ENCODE results near the gene CACNA1D. TPM values are rescaled to one million over a fixed set of nuclear protein-coding genes. Genes with fewer than 3 reads are reported as not detected.
A peak's percentile ranks its signal among the peaks of the same experiment; 100 is the strongest.
"Not testable (repeated sequence)": the region's sequence is repeated elsewhere in the genome, so short reads cannot be mapped to it uniquely, and the experiment has no call there.

The CACNA1D gene
- polyA plus RNA-seq, 4 donors: 2.2 to 133 (median 6.2) TPM

- 87 to 93% (median 90%) methylated on average over 5 of the region's 5 CpGs for WGBS, 3 donors
Measured at GRCh38 chr3:53650928-53651661, 156.7 kb downstream of the CACNA1D start.

GRCh38 chr3:53651927-53652326 lies 157.5 kb downstream of the CACNA1D start:
- FAIRE-seq (no peak), DNase-seq (no peak)
- H3K36me3 ChIP-seq (ENCODE audit: control insufficient read depth in 3 of 3, insufficient read depth in 2 of 3, low read depth in 1 of 3, low read length in 3 of 3): peaks cover 0 to 19% (median 0%) of the 10 kb centered on the region in 3 donors
- H3K27me3 ChIP-seq (ENCODE audit: control insufficient read depth in 3 of 3, insufficient read depth in 3 of 3, low read length in 3 of 3): no peaks in the 10 kb centered on the region
- no peaks in the 10 kb centered on the region for H3K4me1 ChIP-seq (ENCODE audit: control insufficient read depth in 3 of 3, insufficient read depth in 2 of 3, low read depth in 1 of 3, low read length in 2 of 3)
- 97 to 99% (median 97%) methylated on average over 8 of the region's 8 CpGs for WGBS, 3 donors
- peaks cover 0 to 11% of the 10 kb centered on the region in 2 donors for H3K9me3 ChIP-seq (ENCODE audit: control insufficient read depth in 2 of 2, insufficient read depth in 1 of 2, low read depth in 1 of 2, low read length in 1 of 2)
- H3K27ac ChIP-seq (ENCODE audit: low read depth in 1 of 3, low read length in 2 of 3): no peak overlapping the region
- no peak overlapping the region for H3K4me3 ChIP-seq (ENCODE audit: low read depth in 1 of 3, low read length in 3 of 3)

More at GRCh38 chr3:53650928-53651661, 156.7 kb downstream of the CACNA1D start:
- no peak overlapping the region for H3K27ac ChIP-seq (ENCODE audit: low read depth in 1 of 3, low read length in 2 of 3)
- DNase-seq: no peak
- FAIRE-seq: no peak
- peaks cover 0 to 4% (median 0%) of the 10 kb centered on the region in 3 donors for H3K4me1 ChIP-seq (ENCODE audit: control insufficient read depth in 3 of 3, insufficient read depth in 2 of 3, low read depth in 1 of 3, low read length in 2 of 3)
- peaks cover 0 to 19% (median 0%) of the 10 kb centered on the region in 3 donors for H3K36me3 ChIP-seq (ENCODE audit: control insufficient read depth in 3 of 3, insufficient read depth in 2 of 3, low read depth in 1 of 3, low read length in 3 of 3)
- H3K4me3 ChIP-seq (ENCODE audit: low read depth in 1 of 3, low read length in 3 of 3): no peak overlapping the region
- H3K27me3 ChIP-seq (ENCODE audit: control insufficient read depth in 3 of 3, insufficient read depth in 3 of 3, low read length in 3 of 3): no peaks in the 10 kb centered on the region
- H3K9me3 ChIP-seq (ENCODE audit: control insufficient read depth in 2 of 2, insufficient read depth in 1 of 2, low read depth in 1 of 2, low read length in 1 of 2): peaks cover 0 to 11% of the 10 kb centered on the region in 2 donors

DNA sequence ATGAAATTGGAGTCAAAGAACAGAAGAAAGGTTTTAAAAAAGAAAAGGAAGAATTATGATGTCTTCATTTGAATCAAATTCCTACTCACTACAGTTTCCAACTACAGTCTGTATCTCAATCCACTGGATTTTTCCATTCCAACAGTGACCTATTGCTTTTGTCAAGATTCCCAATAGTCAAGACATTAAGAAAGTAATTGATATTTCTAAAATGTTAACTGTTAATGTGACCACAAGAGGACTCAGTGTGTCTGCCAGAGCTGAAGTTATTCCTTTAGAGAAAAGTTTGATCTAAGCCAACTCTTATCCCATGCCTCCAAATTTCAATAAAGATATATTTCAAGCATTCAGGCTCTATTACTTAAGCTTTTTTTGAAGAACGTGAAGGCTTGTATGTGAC lies 163.2 kb downstream of the CACNA1D start:
- WGBS, 3 donors: 78 to 94% (median 78%) methylated on average over 1 of the region's 1 CpG
- Histone ChIP-seq H3K4me1 (ENCODE audit: control insufficient read depth in 3 of 3, insufficient read depth in 2 of 3, low read depth in 1 of 3, low read length in 2 of 3) (peaks cover 0 to 19% (median 0%) of the 10 kb centered on the region in 3 donors), H3K4me3 (ENCODE audit: low read depth in 1 of 3, low read length in 3 of 3) (no peak overlapping the region), H3K27ac (ENCODE audit: low read depth in 1 of 3, low read length in 2 of 3) (no peak overlapping the region), H3K9me3 (ENCODE audit: control insufficient read depth in 2 of 2, insufficient read depth in 1 of 2, low read depth in 1 of 2, low read length in 1 of 2) (peaks cover 0 to 11% of the 10 kb centered on the region in 2 donors), H3K27me3 (ENCODE audit: control insufficient read depth in 3 of 3, insufficient read depth in 3 of 3, low read length in 3 of 3) (no peaks in the 10 kb centered on the region), H3K36me3 (ENCODE audit: control insufficient read depth in 3 of 3, insufficient read depth in 2 of 3, low read depth in 1 of 3, low read length in 3 of 3) (peaks cover 0 to 23% (median 0%) of the 10 kb centered on the region in 3 donors)
- DNase-seq (no peak), FAIRE-seq (no peak)

DNA sequence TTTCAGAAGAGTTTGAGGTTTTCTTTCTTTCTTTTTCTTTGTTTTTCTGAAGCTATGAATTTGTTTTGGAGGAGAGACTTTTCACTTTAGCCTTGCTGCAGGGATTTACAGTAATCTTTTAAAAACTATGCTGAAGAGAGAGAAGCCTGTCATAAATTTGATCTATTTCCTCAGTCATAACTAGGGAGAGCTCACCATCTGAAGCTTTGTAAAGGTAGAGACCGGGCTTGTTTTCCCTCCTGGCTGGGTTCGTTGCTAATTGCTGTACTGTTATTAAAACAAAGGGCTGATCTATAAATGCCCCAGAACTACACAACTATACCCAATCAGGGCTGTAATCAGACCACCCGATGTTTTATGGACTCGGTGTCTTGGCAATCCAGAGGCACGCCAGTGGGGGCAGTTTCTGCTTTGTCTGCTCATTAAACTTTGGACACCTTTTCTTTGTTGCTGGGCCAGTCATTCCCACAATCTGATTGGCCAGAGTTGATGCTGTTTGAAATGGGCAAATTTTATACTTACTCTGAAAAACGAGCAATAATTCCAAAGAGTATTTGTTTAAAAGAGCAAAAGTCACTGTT lies 164.3 kb downstream of the CACNA1D start:
- Histone ChIP-seq H3K36me3 (ENCODE audit: control insufficient read depth in 3 of 3, insufficient read depth in 2 of 3, low read depth in 1 of 3, low read length in 3 of 3) (peaks cover 0 to 23% (median 0%) of the 10 kb centered on the region in 3 donors), H3K27me3 (ENCODE audit: control insufficient read depth in 3 of 3, insufficient read depth in 3 of 3, low read length in 3 of 3) (no peaks in the 10 kb centered on the region), H3K4me3 (ENCODE audit: low read depth in 1 of 3, low read length in 3 of 3) (no peak overlapping the region), H3K4me1 (ENCODE audit: control insufficient read depth in 3 of 3, insufficient read depth in 2 of 3, low read depth in 1 of 3, low read length in 2 of 3) (peaks cover 0 to 19% (median 0%) of the 10 kb centered on the region in 3 donors), H3K27ac (ENCODE audit: low read depth in 1 of 3, low read length in 2 of 3) (peak overlapping the region in 1 of 3 donors; percentile 57), H3K9me3 (ENCODE audit: control insufficient read depth in 2 of 2, insufficient read depth in 1 of 2, low read depth in 1 of 2, low read length in 1 of 2) (peaks cover 0 to 7% of the 10 kb centered on the region in 2 donors)
- DNase-seq (peak; percentile 15 to 43), FAIRE-seq (no peak)
- WGBS, 3 donors: 26 to 49% (median 40%) methylated on average over 6 of the region's 6 CpGs

DNA sequence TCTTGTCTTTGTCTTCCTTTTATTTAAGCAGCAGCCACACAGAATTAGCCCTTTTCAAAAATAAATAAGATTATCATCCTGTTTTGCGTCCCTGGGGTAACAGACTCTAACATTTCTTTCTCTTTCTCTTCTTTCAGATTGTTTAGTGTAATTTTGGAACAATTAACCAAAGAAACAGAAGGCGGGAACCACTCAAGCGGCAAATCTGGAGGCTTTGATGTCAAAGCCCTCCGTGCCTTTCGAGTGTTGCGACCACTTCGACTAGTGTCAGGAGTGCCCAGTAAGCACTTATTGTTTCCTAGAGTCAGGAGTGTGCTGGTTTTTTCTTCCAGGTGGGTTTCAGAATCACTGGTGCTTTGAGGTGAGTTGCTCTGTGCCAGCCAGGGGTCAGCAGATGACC lies 165.6 kb downstream of the CACNA1D start:
- no peak for DNase-seq
- peaks cover 0 to 28% (median 0%) of the 10 kb centered on the region in 3 donors for H3K36me3 ChIP-seq (ENCODE audit: control insufficient read depth in 3 of 3, insufficient read depth in 2 of 3, low read depth in 1 of 3, low read length in 3 of 3)
- H3K27me3 ChIP-seq (ENCODE audit: control insufficient read depth in 3 of 3, insufficient read depth in 3 of 3, low read length in 3 of 3): no peaks in the 10 kb centered on the region
- no peak for FAIRE-seq
- no peak overlapping the region for H3K4me3 ChIP-seq (ENCODE audit: low read depth in 1 of 3, low read length in 3 of 3)
- peaks cover 0 to 7% of the 10 kb centered on the region in 2 donors for H3K9me3 ChIP-seq (ENCODE audit: control insufficient read depth in 2 of 2, insufficient read depth in 1 of 2, low read depth in 1 of 2, low read length in 1 of 2)
- WGBS, 3 donors: 94 to 97% (median 97%) methylated on average over 7 of the region's 7 CpGs
- H3K27ac ChIP-seq (ENCODE audit: low read depth in 1 of 3, low read length in 2 of 3): no peak overlapping the region
- peaks cover 0 to 19% (median 0%) of the 10 kb centered on the region in 3 donors for H3K4me1 ChIP-seq (ENCODE audit: control insufficient read depth in 3 of 3, insufficient read depth in 2 of 3, low read depth in 1 of 3, low read length in 2 of 3)

- no peaks in the 10 kb centered on the region for H3K27me3 ChIP-seq (ENCODE audit: control insufficient read depth in 3 of 3, insufficient read depth in 3 of 3, low read length in 3 of 3)
- peaks cover 0 to 22% (median 0%) of the 10 kb centered on the region in 3 donors for H3K4me1 ChIP-seq (ENCODE audit: control insufficient read depth in 3 of 3, insufficient read depth in 2 of 3, low read depth in 1 of 3, low read length in 2 of 3)
- 80 to 92% (median 85%) methylated on average over 5 of the region's 5 CpGs for WGBS, 3 donors
- H3K4me3 ChIP-seq (ENCODE audit: low read depth in 1 of 3, low read length in 3 of 3): no peak overlapping the region
- peaks cover 0 to 34% (median 0%) of the 10 kb centered on the region in 3 donors for H3K36me3 ChIP-seq (ENCODE audit: control insufficient read depth in 3 of 3, insufficient read depth in 2 of 3, low read depth in 1 of 3, low read length in 3 of 3)
- DNase-seq: no peak
- no peak for FAIRE-seq
- H3K9me3 ChIP-seq (ENCODE audit: control insufficient read depth in 2 of 2, insufficient read depth in 1 of 2, low read depth in 1 of 2, low read length in 1 of 2): peaks cover 0 to 7% of the 10 kb centered on the region in 2 donors
- H3K27ac ChIP-seq (ENCODE audit: low read depth in 1 of 3, low read length in 2 of 3): no peak overlapping the region
Measured at GRCh38 chr3:53661480-53661879, 167.1 kb downstream of the CACNA1D start.

DNA sequence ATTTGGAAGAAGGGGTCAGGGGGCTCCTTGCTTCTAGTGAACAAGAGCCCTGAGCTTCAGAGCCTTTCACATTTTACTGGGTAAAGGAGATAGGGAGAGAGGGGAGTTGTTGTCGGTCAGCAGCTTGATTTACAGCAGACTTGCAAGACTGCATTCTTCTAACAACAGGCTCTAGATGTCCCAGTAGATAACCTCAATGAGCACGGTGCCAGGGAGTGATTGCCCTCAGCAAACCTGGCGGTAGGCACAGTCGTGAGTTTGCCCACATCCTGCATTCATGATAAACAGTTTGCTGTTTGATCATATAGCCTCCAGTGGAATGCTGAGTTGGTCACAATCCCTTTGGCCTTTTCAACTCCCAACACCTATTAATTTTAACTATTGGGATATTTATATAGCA lies 170.4 kb downstream of the CACNA1D start:
- 77 to 80% (median 80%) methylated on average over 4 of the region's 4 CpGs for WGBS, 3 donors
- not testable (repeated sequence) for DNase-seq; H3K27me3 ChIP-seq (ENCODE audit: control insufficient read depth in 3 of 3, insufficient read depth in 3 of 3, low read length in 3 of 3); FAIRE-seq; H3K4me1 ChIP-seq (ENCODE audit: control insufficient read depth in 3 of 3, insufficient read depth in 2 of 3, low read depth in 1 of 3, low read length in 2 of 3); H3K4me3 ChIP-seq (ENCODE audit: low read depth in 1 of 3, low read length in 3 of 3); H3K9me3 ChIP-seq (ENCODE audit: control insufficient read depth in 2 of 2, insufficient read depth in 1 of 2, low read depth in 1 of 2, low read length in 1 of 2); H3K27ac ChIP-seq (ENCODE audit: low read depth in 1 of 3, low read length in 2 of 3)
- H3K36me3 ChIP-seq (ENCODE audit: control insufficient read depth in 3 of 3, insufficient read depth in 2 of 3, low read depth in 1 of 3, low read length in 3 of 3): peaks cover 0 to 41% (median 0%) of the 10 kb centered on the region in 3 donors

- peaks cover 0 to 8% (median 0%) of the 10 kb centered on the region in 3 donors for H3K4me1 ChIP-seq (ENCODE audit: control insufficient read depth in 3 of 3, insufficient read depth in 2 of 3, low read depth in 1 of 3, low read length in 2 of 3)
- no peak overlapping the region for H3K4me3 ChIP-seq (ENCODE audit: low read depth in 1 of 3, low read length in 3 of 3)
- no peaks in the 10 kb centered on the region for H3K27me3 ChIP-seq (ENCODE audit: control insufficient read depth in 3 of 3, insufficient read depth in 3 of 3, low read length in 3 of 3)
- peaks cover 0 to 5% of the 10 kb centered on the region in 2 donors for H3K9me3 ChIP-seq (ENCODE audit: control insufficient read depth in 2 of 2, insufficient read depth in 1 of 2, low read depth in 1 of 2, low read length in 1 of 2)
- peaks cover 0 to 32% (median 0%) of the 10 kb centered on the region in 3 donors for H3K36me3 ChIP-seq (ENCODE audit: control insufficient read depth in 3 of 3, insufficient read depth in 2 of 3, low read depth in 1 of 3, low read length in 3 of 3)
- FAIRE-seq (no peak), DNase-seq (no peak)
- WGBS, 3 donors: 83 to 90% (median 86%) methylated on average over 12 of the region's 12 CpGs
- no peak overlapping the region for H3K27ac ChIP-seq (ENCODE audit: low read depth in 1 of 3, low read length in 2 of 3)
Measured at GRCh38 chr3:53665608-53666425, 171.4 kb downstream of the CACNA1D start.
